HL-60 (cell line): ENCODE measurements around the gene FBXO33.

Source experiments
- DNase-seq, 2 experiments: peaks; one replicate each; pipeline ENCODE4 v3.0.0-alpha.2; 2010 to 2020; ENCODE audit warnings: low read depth in 1 of 2, low spot score in 1 of 2
- H3K27ac ChIP-seq: fragments of 250-450 bp; sonication (Bioruptor Pico); replicated peaks from 2 replicates; pipeline ENCODE4 v1.5.1; 2020; ENCODE audit warnings: mild to moderate bottlenecking, moderate library complexity
- H3K27me3 ChIP-seq: fragments of 250-450 bp; sonication (Bioruptor Pico); 2 replicates; pipeline ENCODE4 v1.5.1; 2021; ENCODE audit warnings: mild to moderate bottlenecking, moderate library complexity; ENCODE audit not compliant: insufficient read depth, poor library complexity, severe bottlenecking
- H3K4me3 ChIP-seq: replicated peaks from 2 replicates; pipeline ENCODE4 v1.5.1; 2011; ENCODE audit warnings: mild to moderate bottlenecking, control low read depth, low read length; ENCODE audit not compliant: insufficient read depth
- GABPA ChIP-seq: IDR thresholded peaks from 2 replicates; pipeline ENCODE4 v1.6.1; 2012; ENCODE audit warnings: low read depth
- POLR2AphosphoS5 ChIP-seq: IDR thresholded peaks from 2 replicates; pipeline ENCODE4 v1.6.1; 2012; ENCODE audit warnings: low read depth
- SPI1 ChIP-seq: IDR thresholded peaks from 2 replicates; pipeline ENCODE4 v1.6.1; 2012; ENCODE audit warnings: low read depth, mild to moderate bottlenecking, borderline replicate concordance
- TF ChIP-seq, protein P1 (sequence below): IDR thresholded peaks from one replicate; pipeline ENCODE4 v1.5.1; 2011; ENCODE audit warnings: low read length, control low read depth, inconsistent platforms; ENCODE audit not compliant: insufficient read depth
- TF ChIP-seq, protein P2 (sequence below): IDR thresholded peaks from 2 replicates; pipeline ENCODE4 v1.6.1; 2012; ENCODE audit warnings: low read depth; ENCODE audit not compliant: insufficient replicate concordance

The FBXO33 gene

DNA sequence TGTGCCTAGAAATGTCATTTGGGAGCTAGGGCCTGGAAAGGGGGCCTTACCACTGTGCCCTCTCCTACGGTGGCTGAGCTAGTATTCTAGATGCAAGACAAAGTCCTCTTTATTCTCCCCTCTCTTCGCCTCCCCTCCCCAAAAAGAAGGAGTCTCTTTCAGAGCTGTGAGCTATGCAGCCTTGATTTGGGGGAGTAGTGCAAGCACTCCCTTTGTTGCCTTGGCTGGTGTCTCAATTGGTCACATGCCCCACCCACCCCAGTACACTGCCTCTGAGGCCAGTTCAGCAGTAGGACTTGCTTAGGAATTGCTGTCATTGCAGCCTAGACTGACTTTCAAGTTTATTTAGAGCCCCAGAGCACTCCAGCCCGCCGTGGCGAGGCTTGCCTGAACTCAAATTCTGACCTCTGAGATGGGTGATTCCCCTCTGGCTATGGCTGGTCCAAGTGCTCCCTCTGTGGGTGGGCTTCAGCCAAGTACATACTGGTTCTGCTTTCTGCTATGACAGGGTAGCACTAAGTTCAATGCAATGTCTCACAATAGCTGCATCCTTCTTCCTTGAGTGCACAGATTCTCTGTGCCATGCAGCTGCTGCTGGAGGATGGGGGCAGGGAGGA is 37.0 kb upstream of the FBXO33 start:
- TF ChIP-seq, protein P1, sequence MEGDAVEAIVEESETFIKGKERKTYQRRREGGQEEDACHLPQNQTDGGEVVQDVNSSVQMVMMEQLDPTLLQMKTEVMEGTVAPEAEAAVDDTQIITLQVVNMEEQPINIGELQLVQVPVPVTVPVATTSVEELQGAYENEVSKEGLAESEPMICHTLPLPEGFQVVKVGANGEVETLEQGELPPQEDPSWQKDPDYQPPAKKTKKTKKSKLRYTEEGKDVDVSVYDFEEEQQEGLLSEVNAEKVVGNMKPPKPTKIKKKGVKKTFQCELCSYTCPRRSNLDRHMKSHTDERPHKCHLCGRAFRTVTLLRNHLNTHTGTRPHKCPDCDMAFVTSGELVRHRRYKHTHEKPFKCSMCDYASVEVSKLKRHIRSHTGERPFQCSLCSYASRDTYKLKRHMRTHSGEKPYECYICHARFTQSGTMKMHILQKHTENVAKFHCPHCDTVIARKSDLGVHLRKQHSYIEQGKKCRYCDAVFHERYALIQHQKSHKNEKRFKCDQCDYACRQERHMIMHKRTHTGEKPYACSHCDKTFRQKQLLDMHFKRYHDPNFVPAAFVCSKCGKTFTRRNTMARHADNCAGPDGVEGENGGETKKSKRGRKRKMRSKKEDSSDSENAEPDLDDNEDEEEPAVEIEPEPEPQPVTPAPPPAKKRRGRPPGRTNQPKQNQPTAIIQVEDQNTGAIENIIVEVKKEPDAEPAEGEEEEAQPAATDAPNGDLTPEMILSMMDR, result no peak
- no peak for TF ChIP-seq POLR2AphosphoS5
- TF ChIP-seq SPI1, result no peak
- no peak for TF ChIP-seq GABPA
- TF ChIP-seq, protein P2, sequence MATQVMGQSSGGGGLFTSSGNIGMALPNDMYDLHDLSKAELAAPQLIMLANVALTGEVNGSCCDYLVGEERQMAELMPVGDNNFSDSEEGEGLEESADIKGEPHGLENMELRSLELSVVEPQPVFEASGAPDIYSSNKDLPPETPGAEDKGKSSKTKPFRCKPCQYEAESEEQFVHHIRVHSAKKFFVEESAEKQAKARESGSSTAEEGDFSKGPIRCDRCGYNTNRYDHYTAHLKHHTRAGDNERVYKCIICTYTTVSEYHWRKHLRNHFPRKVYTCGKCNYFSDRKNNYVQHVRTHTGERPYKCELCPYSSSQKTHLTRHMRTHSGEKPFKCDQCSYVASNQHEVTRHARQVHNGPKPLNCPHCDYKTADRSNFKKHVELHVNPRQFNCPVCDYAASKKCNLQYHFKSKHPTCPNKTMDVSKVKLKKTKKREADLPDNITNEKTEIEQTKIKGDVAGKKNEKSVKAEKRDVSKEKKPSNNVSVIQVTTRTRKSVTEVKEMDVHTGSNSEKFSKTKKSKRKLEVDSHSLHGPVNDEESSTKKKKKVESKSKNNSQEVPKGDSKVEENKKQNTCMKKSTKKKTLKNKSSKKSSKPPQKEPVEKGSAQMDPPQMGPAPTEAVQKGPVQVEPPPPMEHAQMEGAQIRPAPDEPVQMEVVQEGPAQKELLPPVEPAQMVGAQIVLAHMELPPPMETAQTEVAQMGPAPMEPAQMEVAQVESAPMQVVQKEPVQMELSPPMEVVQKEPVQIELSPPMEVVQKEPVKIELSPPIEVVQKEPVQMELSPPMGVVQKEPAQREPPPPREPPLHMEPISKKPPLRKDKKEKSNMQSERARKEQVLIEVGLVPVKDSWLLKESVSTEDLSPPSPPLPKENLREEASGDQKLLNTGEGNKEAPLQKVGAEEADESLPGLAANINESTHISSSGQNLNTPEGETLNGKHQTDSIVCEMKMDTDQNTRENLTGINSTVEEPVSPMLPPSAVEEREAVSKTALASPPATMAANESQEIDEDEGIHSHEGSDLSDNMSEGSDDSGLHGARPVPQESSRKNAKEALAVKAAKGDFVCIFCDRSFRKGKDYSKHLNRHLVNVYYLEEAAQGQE, result no peak
- Histone ChIP-seq H3K27me3 (peaks cover 4% of the 10 kb centered on the region), H3K4me3 (no peak overlapping the region), H3K27ac (no peak overlapping the region)
- DNase-seq, result peak in 1 of 2 experiments; percentile 16

DNA sequence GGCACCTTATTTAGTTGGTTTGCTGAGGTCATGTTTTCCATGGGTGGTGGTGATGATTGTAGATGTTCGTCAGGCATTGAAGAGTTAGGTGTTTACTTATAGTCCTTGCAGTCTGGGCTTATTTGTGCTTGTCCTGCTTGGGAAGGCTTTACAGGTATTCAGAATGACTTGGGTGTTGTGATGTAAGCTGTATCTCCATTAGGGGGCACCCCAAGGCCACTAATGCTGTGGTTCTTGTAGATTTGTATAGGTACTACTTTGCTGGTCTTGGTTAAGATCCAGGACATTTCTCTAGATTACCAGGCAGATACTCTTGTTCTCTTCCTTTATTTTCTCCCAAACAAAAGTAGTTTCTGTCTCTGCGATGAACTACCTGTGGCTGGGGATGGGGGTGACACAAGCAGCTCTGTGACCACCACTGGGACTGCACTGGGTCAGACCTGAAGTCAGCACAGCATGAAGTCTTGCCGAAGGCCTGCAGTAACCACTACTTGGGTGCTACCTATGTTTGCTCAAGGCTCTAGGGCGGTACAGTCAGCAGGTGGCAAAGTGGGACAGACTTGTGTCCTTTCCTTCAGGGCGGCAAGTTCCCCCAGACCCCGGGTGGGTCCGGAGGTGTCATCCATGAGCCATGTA is 35.8 kb upstream of the FBXO33 start:
- peak in 1 of 2 experiments; percentile 74 for DNase-seq
- H3K27me3 ChIP-seq, result peaks cover 6% of the 10 kb centered on the region

DNA sequence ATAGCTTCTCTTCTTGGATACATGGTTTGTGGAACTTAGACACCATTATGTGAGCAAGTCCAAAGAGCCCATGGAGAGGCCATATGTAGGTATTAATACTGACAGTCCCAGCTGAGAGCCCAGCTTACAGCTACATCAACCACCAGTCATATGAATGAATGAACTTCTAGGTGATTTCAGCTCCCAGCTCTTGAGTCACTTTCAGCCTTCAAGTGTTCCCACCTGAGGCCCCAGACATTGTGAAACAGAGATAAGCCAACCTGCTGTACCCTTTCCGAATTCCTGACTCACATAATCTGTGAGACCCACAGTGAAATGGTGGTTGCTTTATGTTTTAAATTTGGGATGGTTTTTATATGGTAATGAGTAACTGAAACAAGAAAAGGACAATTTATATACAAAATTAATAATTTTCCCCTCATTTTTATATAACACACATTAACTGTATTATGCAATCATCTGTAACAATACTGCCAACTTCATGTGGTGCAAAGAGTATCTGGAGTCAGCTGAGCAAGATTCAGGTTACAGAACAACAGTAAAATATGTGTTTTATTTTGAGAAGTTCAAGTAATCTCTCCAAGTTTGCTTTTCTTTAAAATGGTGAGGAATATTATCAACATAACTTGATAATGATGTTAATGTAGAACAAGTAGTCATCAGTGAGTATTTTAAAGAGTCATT is 27.7 kb upstream of the FBXO33 start:
- no peak for TF ChIP-seq GABPA
- TF ChIP-seq SPI1, result no peak
- TF ChIP-seq POLR2AphosphoS5, result no peak
- TF ChIP-seq, protein P2, result no peak
- TF ChIP-seq, protein P1, result no peak
- Histone ChIP-seq H3K27ac (no peak overlapping the region), H3K27me3 (peaks cover 8% of the 10 kb centered on the region), H3K4me3 (no peak overlapping the region)
- no peak for DNase-seq

More for the DNA sequence above, 35.8 kb upstream of the FBXO33 start:
- no peak for TF ChIP-seq SPI1
- TF ChIP-seq, protein P2, result no peak
- TF ChIP-seq POLR2AphosphoS5, result no peak
- TF ChIP-seq GABPA, result no peak
- TF ChIP-seq, protein P1, result peak; percentile 50
- Histone ChIP-seq H3K27ac (no peak overlapping the region), H3K4me3 (no peak overlapping the region)
